Liver (tissue), 9 donors: Measurements from ENCODE around the gene GALNT6. TPM values are rescaled to one million over a fixed set of nuclear protein-coding genes. Genes with fewer than 3 reads are reported as not detected.

Source experiments
- DNase-seq: peaks from one replicate; pipeline ENCODE4 v3.0.0-alpha.2; 2017; ENCODE audit warnings: low spot score
- H3K27ac ChIP-seq, 2 donors: one replicate each; pipeline ENCODE4 v1.7.0; 2013; ENCODE audit warnings: inconsistent platforms in 2 of 2, low read length in 2 of 2, control low read depth in 1 of 2, low read depth in 1 of 2, mild to moderate bottlenecking in 1 of 2
- H3K27me3 ChIP-seq, 4 donors: one replicate each; pipeline versions ENCODE4 v1.6.1 to v1.7.0; 2013; ENCODE audit warnings: low read length in 3 of 4, inconsistent platforms in 1 of 4, mild to moderate bottlenecking in 1 of 4, moderate library complexity in 1 of 4; ENCODE audit not compliant: control insufficient read depth in 4 of 4, insufficient read depth in 4 of 4
- H3K36me3 ChIP-seq, 4 donors: one replicate each; pipeline versions ENCODE4 v1.6.1 to v1.7.0; 2013; ENCODE audit warnings: low read length in 3 of 4, mild to moderate bottlenecking in 3 of 4, low read depth in 1 of 4, moderate library complexity in 1 of 4; ENCODE audit not compliant: control insufficient read depth in 4 of 4, insufficient read depth in 3 of 4
- H3K4me1 ChIP-seq, 4 donors: one replicate each; pipeline versions ENCODE4 v1.6.1 to v1.7.0; 2013; ENCODE audit warnings: low read length in 3 of 4, mild to moderate bottlenecking in 3 of 4, moderate library complexity in 1 of 4; ENCODE audit not compliant: control insufficient read depth in 4 of 4, insufficient read depth in 4 of 4
- H3K4me3 ChIP-seq, 3 donors: one replicate each; pipeline versions ENCODE4 v1.6.1 to v1.7.0; 2013; ENCODE audit warnings: low read length in 3 of 3, control low read depth in 1 of 3, low read depth in 1 of 3, mild to moderate bottlenecking in 1 of 3
- H3K9ac ChIP-seq, 2 donors: one replicate each; pipeline ENCODE4 v1.7.0; 2013; ENCODE audit warnings: low read length in 2 of 2, mild to moderate bottlenecking in 2 of 2, moderate library complexity in 2 of 2, control low read depth in 1 of 2, low read depth in 1 of 2
- H3K9me3 ChIP-seq, 4 donors: one replicate each; pipeline versions ENCODE4 v1.6.1 to v1.7.0; 2013; ENCODE audit warnings: low read length in 3 of 4; ENCODE audit not compliant: control insufficient read depth in 4 of 4
- EGR1 ChIP-seq, 2 donors: IDR thresholded peaks; 2 replicates each; pipeline ENCODE4 v1.6.1; 2016 to 2018; ENCODE audit warnings: antibody characterized with exemption in 2 of 2, low read depth in 2 of 2
- FOXA1 ChIP-seq: IDR thresholded peaks from 2 replicates; pipeline ENCODE4 v1.6.1; 2016; ENCODE audit warnings: antibody characterized with exemption
- FOXA2 ChIP-seq: IDR thresholded peaks from 2 replicates; pipeline ENCODE4 v1.6.1; 2016; ENCODE audit warnings: antibody characterized with exemption
- GABPA ChIP-seq, 2 donors: IDR thresholded peaks in 1 of 2; conservative IDR thresholded peaks in 1 of 2; 2 replicates each; pipeline ENCODE4 v1.6.1; 2016; ENCODE audit warnings: antibody characterized with exemption in 2 of 2, mild to moderate bottlenecking in 1 of 2, moderate library complexity in 1 of 2
- HNF4A ChIP-seq, 2 donors: conservative IDR thresholded peaks; 2 replicates each; pipeline ENCODE4 v1.6.1; 2016; ENCODE audit warnings: antibody characterized with exemption in 2 of 2, mild to moderate bottlenecking in 2 of 2
- HNF4G ChIP-seq: IDR thresholded peaks from 2 replicates; pipeline ENCODE4 v1.6.1; 2016; ENCODE audit warnings: antibody characterized with exemption
- JUND ChIP-seq, 2 donors: IDR thresholded peaks; 2 replicates each; pipeline ENCODE4 v1.6.1; 2016; ENCODE audit warnings: antibody characterized with exemption in 2 of 2
- NR2F2 ChIP-seq: IDR thresholded peaks from 2 replicates; pipeline ENCODE4 v1.6.1; 2016; ENCODE audit warnings: antibody characterized with exemption
- RAD21 ChIP-seq, 2 donors: IDR thresholded peaks; 2 replicates each; pipeline ENCODE4 v1.6.1; 2016; ENCODE audit warnings: antibody characterized with exemption in 2 of 2, mild to moderate bottlenecking in 2 of 2
- RXRA ChIP-seq, 2 donors: IDR thresholded peaks; 2 replicates each; pipeline ENCODE4 v1.6.1; 2017 to 2018; ENCODE audit warnings: antibody characterized with exemption in 2 of 2, mild to moderate bottlenecking in 1 of 2
- SP1 ChIP-seq: IDR thresholded peaks from 2 replicates; pipeline ENCODE4 v1.6.1; 2018; ENCODE audit warnings: antibody characterized with exemption, mild to moderate bottlenecking
- TAF1 ChIP-seq: conservative IDR thresholded peaks from 2 replicates; pipeline ENCODE4 v1.6.1; 2016; ENCODE audit warnings: antibody characterized with exemption, mild to moderate bottlenecking
- YY1 ChIP-seq: IDR thresholded peaks from 2 replicates; pipeline ENCODE4 v1.6.1; 2016; ENCODE audit warnings: antibody characterized with exemption, mild to moderate bottlenecking
- WGBS: extraction: QIAGEN DNeasy Blood & Tissue Kit; methylation state at CpG from one replicate; pipeline ENCODE4 v1.1.7; 2013; 5-methylcytosine and 5-hydroxymethylcytosine counted together
- polyA plus RNA-seq, 2 donors: library from polyadenylated mRNA; stranded (reverse) in 1 of 2; unstranded in 1 of 2; fragments of 200-250 nt in 1 of 2; fragments of >200 nt in 1 of 2; fragmentation: Nextera tagmentation in 1 of 2; extraction: Ambion mirVana in 1 of 2; gene quantifications; one replicate each; pipeline versions ENCODE4 v1.2.1 to v1.2.3, GENCODE V29; 2013 to 2015
- total RNA-seq, 2 donors: library from RNA; depleted of rRNA; stranded (reverse); fragments of >200 nt; gene quantifications; one replicate each; pipeline ENCODE4 v1.2.3, GENCODE V29; 2014
- TF ChIP-seq, protein P1 (sequence below): fragments of 150-350 bp; IDR thresholded peaks from 2 replicates; pipeline ENCODE4 v1.5.1; 2017; ENCODE audit warnings: improper control_type of control experiment, low read depth, low read length; ENCODE audit not compliant: missing input control
- TF ChIP-seq, protein P2 (sequence below): IDR thresholded peaks from 2 replicates; pipeline ENCODE4 v1.6.1; 2016; ENCODE audit warnings: antibody characterized with exemption
- TF ChIP-seq, protein P3 (sequence below): IDR thresholded peaks from 2 replicates; pipeline ENCODE4 v1.6.1; 2016; ENCODE audit warnings: antibody characterized with exemption
- donor health status: healthy.
- donor health status: healthy.
- donor health status: healthy.
- donor health status: healthy.
- donor health status: healthy.

GALNT6 gene
- total and polyA plus RNA-seq, 4 donors: 0.40 to 24.1 (median 1.2) TPM

DNA sequence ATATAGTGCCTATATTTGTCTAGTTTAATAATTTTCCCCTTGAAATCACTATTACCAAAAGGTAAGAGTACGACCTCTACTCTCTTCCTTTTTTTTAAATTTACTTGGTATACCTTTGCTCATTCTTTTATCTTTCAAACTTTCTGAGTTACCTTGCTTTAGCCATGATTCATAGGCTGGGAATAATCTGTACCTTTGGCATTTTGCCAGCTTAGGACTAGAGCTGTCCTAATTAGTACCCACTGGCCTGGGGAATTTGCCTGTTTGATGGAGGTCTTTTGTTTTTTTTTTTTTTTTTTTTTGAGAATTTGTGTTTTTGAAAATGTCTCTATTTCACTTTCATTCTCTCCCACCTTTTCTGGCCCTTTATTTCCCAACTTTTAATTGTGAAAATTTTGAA is 24.7 kb upstream of the GALNT6 start:
- TF ChIP-seq TAF1: no peak
- no peak for TF ChIP-seq HNF4A (conservative IDR thresholded peaks at IDR 0.05)
- no peak for TF ChIP-seq HNF4G
- TF ChIP-seq JUND (IDR thresholded peaks at IDR 0.05): no peak
- TF ChIP-seq GABPA (IDR thresholded peaks at IDR 0.05 in 1 of 2, conservative IDR thresholded peaks at IDR 0.05 in 1 of 2): no peak
- TF ChIP-seq FOXA2: no peak
- TF ChIP-seq EGR1 (IDR thresholded peaks at IDR 0.05; ENCODE audit: low read depth in 2 of 2): no peak
- 98% methylated on average over 1 of the region's 1 CpG for WGBS
- DNase-seq: no peak
- H3K4me3 ChIP-seq: no peak overlapping the region
- no peak overlapping the region for H3K9ac ChIP-seq
- no peaks in the 10 kb centered on the region for H3K4me1 ChIP-seq
- no peaks in the 10 kb centered on the region for H3K9me3 ChIP-seq
- H3K27me3 ChIP-seq: no peaks in the 10 kb centered on the region
- H3K36me3 ChIP-seq: peaks cover 0 to 1% (median 0%) of the 10 kb centered on the region in 4 donors
- H3K27ac ChIP-seq: no peak overlapping the region

DNA sequence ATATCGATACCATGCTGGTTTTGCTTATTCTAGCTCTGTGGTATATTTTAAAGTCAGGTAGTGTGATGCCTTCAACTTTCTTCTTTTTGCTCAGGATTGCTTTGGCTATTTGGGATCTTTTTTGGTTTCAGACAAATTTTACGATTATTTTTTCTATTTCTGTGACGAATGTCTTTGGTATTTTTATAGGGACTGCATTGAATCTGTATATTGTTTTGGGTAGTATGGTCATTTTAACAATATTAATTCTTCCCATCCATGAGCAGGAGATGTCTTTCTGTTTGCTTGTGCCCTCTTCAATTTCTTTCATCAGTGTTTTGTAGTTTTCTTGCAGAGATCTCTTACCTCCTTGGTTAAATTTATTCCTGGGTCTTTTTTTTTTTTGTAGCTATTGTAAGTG is 22.6 kb upstream of the GALNT6 start:
- H3K9ac ChIP-seq: no peak overlapping the region
- H3K27ac ChIP-seq: no peak overlapping the region
- no peak for TF ChIP-seq SP1
- TF ChIP-seq, protein P1, sequence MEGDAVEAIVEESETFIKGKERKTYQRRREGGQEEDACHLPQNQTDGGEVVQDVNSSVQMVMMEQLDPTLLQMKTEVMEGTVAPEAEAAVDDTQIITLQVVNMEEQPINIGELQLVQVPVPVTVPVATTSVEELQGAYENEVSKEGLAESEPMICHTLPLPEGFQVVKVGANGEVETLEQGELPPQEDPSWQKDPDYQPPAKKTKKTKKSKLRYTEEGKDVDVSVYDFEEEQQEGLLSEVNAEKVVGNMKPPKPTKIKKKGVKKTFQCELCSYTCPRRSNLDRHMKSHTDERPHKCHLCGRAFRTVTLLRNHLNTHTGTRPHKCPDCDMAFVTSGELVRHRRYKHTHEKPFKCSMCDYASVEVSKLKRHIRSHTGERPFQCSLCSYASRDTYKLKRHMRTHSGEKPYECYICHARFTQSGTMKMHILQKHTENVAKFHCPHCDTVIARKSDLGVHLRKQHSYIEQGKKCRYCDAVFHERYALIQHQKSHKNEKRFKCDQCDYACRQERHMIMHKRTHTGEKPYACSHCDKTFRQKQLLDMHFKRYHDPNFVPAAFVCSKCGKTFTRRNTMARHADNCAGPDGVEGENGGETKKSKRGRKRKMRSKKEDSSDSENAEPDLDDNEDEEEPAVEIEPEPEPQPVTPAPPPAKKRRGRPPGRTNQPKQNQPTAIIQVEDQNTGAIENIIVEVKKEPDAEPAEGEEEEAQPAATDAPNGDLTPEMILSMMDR: no peak
- TF ChIP-seq GABPA (IDR thresholded peaks at IDR 0.05 in 1 of 2, conservative IDR thresholded peaks at IDR 0.05 in 1 of 2): no peak
- TF ChIP-seq HNF4G: no peak
- TF ChIP-seq JUND (IDR thresholded peaks at IDR 0.05): no peak
- TF ChIP-seq, protein P2, sequence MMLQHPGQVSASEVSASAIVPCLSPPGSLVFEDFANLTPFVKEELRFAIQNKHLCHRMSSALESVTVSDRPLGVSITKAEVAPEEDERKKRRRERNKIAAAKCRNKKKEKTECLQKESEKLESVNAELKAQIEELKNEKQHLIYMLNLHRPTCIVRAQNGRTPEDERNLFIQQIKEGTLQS: no peak
- TF ChIP-seq RAD21 (IDR thresholded peaks at IDR 0.05): no peak
- TF ChIP-seq FOXA1: no peak
- no peak for TF ChIP-seq HNF4A (conservative IDR thresholded peaks at IDR 0.05)
- TF ChIP-seq TAF1: no peak
- 86% methylated on average over 3 of the region's 3 CpGs for WGBS
- no peaks in the 10 kb centered on the region for H3K9me3 ChIP-seq
- H3K27me3 ChIP-seq: no peaks in the 10 kb centered on the region
- no peaks in the 10 kb centered on the region for H3K4me1 ChIP-seq
- peaks cover 0 to 1% (median 0%) of the 10 kb centered on the region in 4 donors for H3K36me3 ChIP-seq
- no peak for DNase-seq
- H3K4me3 ChIP-seq: no peak overlapping the region

DNA sequence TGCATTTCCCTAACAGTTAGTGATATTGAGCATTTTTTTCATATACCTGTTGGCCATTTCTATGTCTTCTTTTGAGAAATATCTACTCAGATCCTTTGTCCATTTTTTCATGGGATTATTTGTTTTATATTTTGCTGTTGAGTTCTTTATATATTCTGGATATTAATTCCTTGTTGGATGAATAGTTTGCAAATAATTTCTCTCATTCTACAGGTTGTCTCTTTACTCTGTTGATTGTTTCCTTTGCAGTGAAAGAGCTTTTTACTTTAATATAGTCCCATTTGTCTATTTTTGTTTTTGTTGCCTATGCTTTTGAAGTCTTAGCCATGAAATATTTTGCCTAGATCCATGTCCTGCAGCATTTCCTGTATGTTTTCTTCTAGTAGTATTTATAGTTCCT is 21.9 kb upstream of the GALNT6 start:
- H3K36me3 ChIP-seq: peaks cover 0 to 1% (median 0%) of the 10 kb centered on the region in 4 donors

DNA sequence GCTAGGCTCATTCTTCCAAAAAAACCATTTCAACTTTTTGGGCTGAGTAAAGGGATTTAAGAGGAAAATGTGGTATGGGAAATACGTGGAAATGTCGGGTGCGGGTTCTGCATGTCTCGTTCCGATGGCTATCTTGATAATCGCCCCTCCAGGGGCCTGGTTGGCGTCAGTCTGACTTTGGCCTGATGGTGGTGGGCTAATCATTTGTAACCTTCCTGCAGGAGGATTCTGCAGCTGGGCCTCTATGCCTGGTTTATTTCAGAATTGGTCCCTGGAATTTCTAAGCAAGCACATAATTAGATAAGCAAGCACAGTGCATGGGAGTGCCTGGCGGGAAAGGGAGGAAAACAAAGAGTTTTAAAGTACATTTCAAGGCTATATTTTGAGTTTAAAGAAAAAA is 18.6 kb upstream of the GALNT6 start:
- Histone ChIP-seq H3K4me3 (no peak overlapping the region), H3K9me3 (no peaks in the 10 kb centered on the region), H3K27ac (no peak overlapping the region), H3K9ac (no peak overlapping the region), H3K36me3 (peaks cover 0 to 1% (median 0%) of the 10 kb centered on the region in 4 donors), H3K27me3 (no peaks in the 10 kb centered on the region), H3K4me1 (no peaks in the 10 kb centered on the region)
- DNase-seq: no peak
- 75% methylated on average over 8 of the region's 8 CpGs for WGBS
- TF ChIP-seq SP1: no peak
- no peak for TF ChIP-seq HNF4G
- TF ChIP-seq NR2F2: no peak
- TF ChIP-seq, protein P3, sequence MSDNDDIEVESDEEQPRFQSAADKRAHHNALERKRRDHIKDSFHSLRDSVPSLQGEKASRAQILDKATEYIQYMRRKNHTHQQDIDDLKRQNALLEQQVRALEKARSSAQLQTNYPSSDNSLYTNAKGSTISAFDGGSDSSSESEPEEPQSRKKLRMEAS: no peak
- no peak for TF ChIP-seq FOXA2
- TF ChIP-seq GABPA (IDR thresholded peaks at IDR 0.05 in 1 of 2, conservative IDR thresholded peaks at IDR 0.05 in 1 of 2): no peak
- TF ChIP-seq FOXA1: no peak
- TF ChIP-seq, protein P1: no peak
- no peak for TF ChIP-seq RAD21 (IDR thresholded peaks at IDR 0.05)
- no peak for TF ChIP-seq YY1
- no peak for TF ChIP-seq HNF4A (conservative IDR thresholded peaks at IDR 0.05)
- TF ChIP-seq, protein P2: no peak
- no peak for TF ChIP-seq TAF1
- TF ChIP-seq RXRA (IDR thresholded peaks at IDR 0.05): no peak
- TF ChIP-seq JUND (IDR thresholded peaks at IDR 0.05): no peak
- no peak for TF ChIP-seq EGR1 (IDR thresholded peaks at IDR 0.05; ENCODE audit: low read depth in 2 of 2)

More for the DNA sequence above, 21.9 kb upstream of the GALNT6 start:
- DNase-seq: no peak
- Histone ChIP-seq H3K9ac (no peak overlapping the region), H3K27ac (no peak overlapping the region), H3K4me1 (no peaks in the 10 kb centered on the region), H3K9me3 (no peaks in the 10 kb centered on the region), H3K4me3 (no peak overlapping the region), H3K27me3 (no peaks in the 10 kb centered on the region)
- TF ChIP-seq GABPA (IDR thresholded peaks at IDR 0.05 in 1 of 2, conservative IDR thresholded peaks at IDR 0.05 in 1 of 2): no peak
- no peak for TF ChIP-seq TAF1
